Superior temporal gyrus (tissue), 1 donor: ENCODE data around the gene POFUT1.
"Not testable (repeated sequence)": the region's sequence is repeated elsewhere in the genome, so short reads cannot be mapped to it uniquely, and the experiment has no call there.

Source experiments
- DNase-seq: peaks from one replicate; pipeline ENCODE4 v3.0.0-alpha.2; 2016; ENCODE audit errors: extremely low spot score

The POFUT1 gene

GRCh38 chr20:32189123-32189410, 18.6 kb upstream of the POFUT1 start:
- DNase-seq: no peak

- peak; percentile 44 for DNase-seq
These were observed 17.7 kb upstream of the POFUT1 start for GRCh38 chr20:32189691-32190615.

- DNase-seq: peak; percentile 8
These were observed 16.9 kb upstream of the POFUT1 start for GRCh38 chr20:32190616-32191415.

GRCh38 chr20:32191422-32191821, 16.3 kb upstream of the POFUT1 start:
- no peak for DNase-seq

GRCh38 chr20:32191873-32192272, 15.8 kb upstream of the POFUT1 start:
- no peak for DNase-seq

GRCh38 chr20:32192698-32193097, 15.0 kb upstream of the POFUT1 start:
- no peak for DNase-seq

GRCh38 chr20:32193336-32193735, 14.3 kb upstream of the POFUT1 start:
- DNase-seq: not testable (repeated sequence)

- DNase-seq: no peak
These were observed 13.7 kb upstream of the POFUT1 start for GRCh38 chr20:32193996-32194395.

- DNase-seq: no peak
These were observed 12.1 kb upstream of the POFUT1 start for GRCh38 chr20:32195581-32195980.

GRCh38 chr20:32196613-32197012, 11.1 kb upstream of the POFUT1 start:
- DNase-seq: not testable (repeated sequence)

GRCh38 chr20:32197136-32197535, 10.5 kb upstream of the POFUT1 start:
- not testable (repeated sequence) for DNase-seq

- DNase-seq: no peak
These were observed 8.7 kb upstream of the POFUT1 start for GRCh38 chr20:32199006-32199405.

- DNase-seq: no peak
These were observed 6.2 kb upstream of the POFUT1 start for GRCh38 chr20:32201296-32201976.

- no peak for DNase-seq
These were observed 5.7 kb upstream of the POFUT1 start for GRCh38 chr20:32201977-32202363.

GRCh38 chr20:32203356-32204204, 4.1 kb upstream of the POFUT1 start:
- DNase-seq: no peak

GRCh38 chr20:32204205-32205109, 3.2 kb upstream of the POFUT1 start:
- peak; percentile 44 for DNase-seq

GRCh38 chr20:32205110-32205842, 2.4 kb upstream of the POFUT1 start:
- peak; percentile 11 for DNase-seq

GRCh38 chr20:32205843-32206759, 1.6 kb upstream of the POFUT1 start:
- DNase-seq: no peak
